HepG2 (cell line): ENCODE results near the gene CA12. TPM values are rescaled to one million over a fixed set of nuclear protein-coding genes. Genes with fewer than 3 reads are reported as not detected.
A peak's percentile ranks its signal among the peaks of the same experiment; 100 is the strongest.

Experiments
- ATAC-seq: fragments of 200-7000 bp; cut with Tn5 transposase; 3 replicates; pipeline ENCODE4 v1.9.1; 2020; ENCODE audit warnings: mild to moderate bottlenecking, moderate library complexity
- BruUV-seq: library from RNA; stranded (reverse); fragments of 400-500 nt; replicated peaks from 2 replicates; lab custom pipeline; 2021; lab: Mats Ljungman, UMichigan
- CTCF ChIA-PET: fragments of 300-600 bp; formaldehyde crosslinking; extraction: SDS; loops from one replicate; lab custom pipeline; 2021; ENCODE audit warnings: low total read pairs, inconsistent platforms, low intra/inter-chr PET ratio; lab: Yijun Ruan, JAX
- POLR2A ChIA-PET: fragments of 350-600 bp; sonication (Branson Sonifier 250); formaldehyde crosslinking; loops from one replicate; lab custom pipeline; 2020; ENCODE audit warnings: antibody characterized with exemption, inconsistent platforms; lab: Yijun Ruan, JAX
- DNase-seq: peaks from one replicate; pipeline ENCODE4 v3.0.0-alpha.2; 2015; ENCODE audit warnings: low spot score
- FAIRE-seq: peaks from 3 replicates; lab custom pipeline; 2011; peaks lifted over from hg19 to GRCh38; lab: Jason Lieb, UNC
- H2AFZ ChIP-seq: one replicate; pipeline ENCODE4 v1.6.1; 2011; ENCODE audit warnings: low read length, inconsistent platforms
- H3K27ac ChIP-seq: fragments of 300-600 bp; 3 replicates; pipeline ENCODE4 v1.8.0; 2011; ENCODE audit warnings: mixed run types, mild to moderate bottlenecking, mixed read lengths, low read length, inconsistent platforms; ENCODE audit not compliant: insufficient read depth; ENCODE audit errors: extremely low read length
- H3K27me3 ChIP-seq, 2 experiments: fragments of 200-600 bp in 1 of 2; 2 replicates in 1 of 2; 3 replicates in 1 of 2; pipeline versions ENCODE4 v1.6.0 to v1.8.0; 2011; ENCODE audit warnings: low read length in 2 of 2, mild to moderate bottlenecking in 2 of 2, moderate library complexity in 2 of 2, inconsistent platforms in 1 of 2; ENCODE audit not compliant: insufficient read depth in 2 of 2, control insufficient read depth in 1 of 2
- H3K36me3 ChIP-seq, 2 experiments: fragments of 200-600 bp in 1 of 2; replicated peaks in 1 of 2; 2 replicates in 1 of 2; 3 replicates in 1 of 2; pipeline versions ENCODE4 v1.5.1 to v1.8.0; 2011; ENCODE audit warnings: low read length in 2 of 2, inconsistent platforms in 1 of 2; ENCODE audit not compliant: insufficient read depth in 2 of 2, control insufficient read depth in 1 of 2
- H3K4me1 ChIP-seq: 2 replicates; pipeline ENCODE4 v1.5.1; 2012; ENCODE audit warnings: low read length, inconsistent platforms; ENCODE audit not compliant: insufficient read depth
- H3K4me2 ChIP-seq: 2 replicates; pipeline ENCODE4 v1.6.0; 2011; ENCODE audit warnings: low read depth, low read length, inconsistent platforms
- H3K4me3 ChIP-seq, 3 experiments: fragments of 200-600 bp in 1 of 3; sonication (generic), shearing (Covaris generic) in 1 of 3; replicated peaks in 1 of 3; 2 replicates each; pipeline ENCODE4 v1.5.1; 2011 to 2016; ENCODE audit warnings: low read length in 3 of 3, inconsistent platforms in 2 of 3, low read depth in 2 of 3, mild to moderate bottlenecking in 2 of 3, control low read depth in 1 of 3, mixed read lengths in 1 of 3; ENCODE audit not compliant: insufficient read depth in 1 of 3
- H3K79me2 ChIP-seq: one replicate; pipeline ENCODE4 v1.6.1; 2011; ENCODE audit warnings: low read length, inconsistent platforms; ENCODE audit not compliant: insufficient read depth
- H3K9ac ChIP-seq: 2 replicates; pipeline ENCODE4 v1.6.0; 2011; ENCODE audit warnings: mild to moderate bottlenecking, low read depth, low read length, inconsistent platforms; ENCODE audit not compliant: insufficient read depth
- H3K9me3 ChIP-seq: 2 replicates; pipeline ENCODE4 v1.5.1; 2012; ENCODE audit warnings: mild to moderate bottlenecking, low read length
- H4K20me1 ChIP-seq: 2 replicates; pipeline ENCODE4 v1.6.0; 2011; ENCODE audit warnings: inconsistent platforms, mild to moderate bottlenecking, low read length, moderate library complexity; ENCODE audit not compliant: insufficient read depth
- ATF7-NPFF ChIP-seq: sonication (generic); formaldehyde crosslinking; IDR thresholded peaks from 2 replicates; pipeline ENCODE4 v1.8.1; 2023; ENCODE audit warnings: mild to moderate bottlenecking, low read depth, missing genetic modification reagents, moderate library complexity
- CBX2 ChIP-seq, 2 experiments: fragments of 200-600 bp in 1 of 2; sonication (generic); formaldehyde crosslinking in 1 of 2; IDR thresholded peaks; 2 replicates each; pipeline versions ENCODE4 v1.7.0 to v1.8.1; 2018 to 2022; ENCODE audit warnings: low read depth in 2 of 2, low read length in 1 of 2, mild to moderate bottlenecking in 1 of 2, missing genetic modification reagents in 1 of 2
- GATAD2A ChIP-seq: IDR thresholded peaks from 2 replicates; pipeline ENCODE4 v1.6.1; 2016
- JDP2 ChIP-seq: sonication (generic); formaldehyde crosslinking; IDR thresholded peaks from 2 replicates; pipeline ENCODE4 v1.8.1; 2022; ENCODE audit warnings: missing genetic modification reagents, borderline replicate concordance
- MATR3 ChIP-seq: sonication (generic); formaldehyde crosslinking; IDR thresholded peaks from 2 replicates; pipeline ENCODE4 v1.4.0; 2020; ENCODE audit warnings: missing genetic modification reagents
- NFE2L1 ChIP-seq: sonication (generic); formaldehyde crosslinking; IDR thresholded peaks from 2 replicates; pipeline ENCODE4 v1.4.0; 2020; ENCODE audit warnings: missing genetic modification reagents, mild to moderate bottlenecking, borderline replicate concordance
- PPARG ChIP-seq: conservative IDR thresholded peaks from 2 replicates; pipeline ENCODE4 v1.6.1; 2016; ENCODE audit warnings: missing biosample characterization, missing genetic modification reagents
- REXO4 ChIP-seq: sonication (generic); formaldehyde crosslinking; IDR thresholded peaks from 2 replicates; pipeline ENCODE4 v1.8.0; 2022; ENCODE audit warnings: missing genetic modification reagents, mild to moderate bottlenecking, borderline replicate concordance
- SAP130 ChIP-seq: IDR thresholded peaks from 2 replicates; pipeline ENCODE4 v1.6.1; 2016; ENCODE audit warnings: low read depth
- SNAI1 ChIP-seq: sonication (generic); formaldehyde crosslinking; IDR thresholded peaks from 2 replicates; pipeline ENCODE4 v1.5.0; 2020; ENCODE audit warnings: mild to moderate bottlenecking, missing genetic modification reagents, borderline replicate concordance
- SOX5 ChIP-seq: IDR thresholded peaks from 2 replicates; pipeline ENCODE4 v1.6.1; 2016; ENCODE audit warnings: borderline replicate concordance
- SP140L ChIP-seq: sonication (generic); formaldehyde crosslinking; IDR thresholded peaks from 2 replicates; pipeline ENCODE4 v1.4.0; 2020; ENCODE audit warnings: missing genetic modification reagents, borderline replicate concordance
- ZKSCAN8 ChIP-seq: IDR thresholded peaks from 2 replicates; pipeline ENCODE4 v1.6.1; 2016; ENCODE audit warnings: borderline replicate concordance, missing genetic modification reagents, missing compliant biosample characterization
- ZNF24 ChIP-seq: fragments of 450-650 bp; IDR thresholded peaks from 2 replicates; pipeline ENCODE4 v1.6.1; 2017; ENCODE audit warnings: antibody characterized with exemption, mild to moderate bottlenecking
- ZNF513 ChIP-seq: sonication (generic); formaldehyde crosslinking; conservative IDR thresholded peaks from 2 replicates; pipeline ENCODE4 v1.5.0; 2020; ENCODE audit warnings: missing genetic modification reagents
- WGBS: methylation state at CpG from one replicate; pipeline ENCODE4 v1.1.6; 2017; ENCODE audit warnings: low lambda C conversion rate; 5-methylcytosine and 5-hydroxymethylcytosine counted together
- in situ Hi-C: cut with HindIII; loops from 2 replicates; pipeline ENCODE4 v1.10.0; 2017; ENCODE audit warnings: low pct_unique_long_range_greater_than_20kb; ENCODE audit not compliant: extremely low pct_ligation_motif_present
- intact Hi-C: fragments of 100-400 bp; cut with micrococcal nuclease; formaldehyde crosslinking; loops from one replicate; pipeline ENCODE4 v1.10.0; 2022; ENCODE audit not compliant: unreplicated experiment
- polyA plus RNA-seq, 8 experiments: library from polyadenylated mRNA; depleted of rRNA in 3 of 8; stranded (reverse) in 7 of 8; unstranded in 1 of 8; fragments of >200 nt; fragmentation: Illumina TruSeq in 4 of 8; extraction: Trizol in 4 of 8; gene quantifications; 2 replicates each; pipeline versions ENCODE4 v1.2.1 to v1.2.3, GENCODE V29; 2011 to 2016; ENCODE audit warnings: low read depth in 4 of 8, missing spikeins in 1 of 8, mixed read lengths in 1 of 8; ENCODE audit not compliant: insufficient read depth in 1 of 8
- total RNA-seq, 5 experiments: library from RNA; depleted of rRNA; stranded (reverse); fragments of >200 nt; fragmentation: Illumina TruSeq; extraction: Trizol; gene quantifications; 2 replicates each; pipeline ENCODE4 v1.2.3, GENCODE V29; 2016; ENCODE audit warnings: low read depth in 1 of 5
- TF ChIP-seq, protein P1 (sequence below): fragments of 450-650 bp; IDR thresholded peaks from 2 replicates; pipeline ENCODE4 v1.6.1; 2017
- TF ChIP-seq, protein P2 (sequence below): IDR thresholded peaks from 2 replicates; pipeline ENCODE4 v1.4.0; 2020; ENCODE audit warnings: mild to moderate bottlenecking, missing genetic modification reagents

CA12 gene
- total and polyA plus RNA-seq, 2 of the 13 experiments (the other 11 are each of a cell fraction or from before 2014, with no cell fraction given) = 0.07 to 0.20 TPM

DNA sequence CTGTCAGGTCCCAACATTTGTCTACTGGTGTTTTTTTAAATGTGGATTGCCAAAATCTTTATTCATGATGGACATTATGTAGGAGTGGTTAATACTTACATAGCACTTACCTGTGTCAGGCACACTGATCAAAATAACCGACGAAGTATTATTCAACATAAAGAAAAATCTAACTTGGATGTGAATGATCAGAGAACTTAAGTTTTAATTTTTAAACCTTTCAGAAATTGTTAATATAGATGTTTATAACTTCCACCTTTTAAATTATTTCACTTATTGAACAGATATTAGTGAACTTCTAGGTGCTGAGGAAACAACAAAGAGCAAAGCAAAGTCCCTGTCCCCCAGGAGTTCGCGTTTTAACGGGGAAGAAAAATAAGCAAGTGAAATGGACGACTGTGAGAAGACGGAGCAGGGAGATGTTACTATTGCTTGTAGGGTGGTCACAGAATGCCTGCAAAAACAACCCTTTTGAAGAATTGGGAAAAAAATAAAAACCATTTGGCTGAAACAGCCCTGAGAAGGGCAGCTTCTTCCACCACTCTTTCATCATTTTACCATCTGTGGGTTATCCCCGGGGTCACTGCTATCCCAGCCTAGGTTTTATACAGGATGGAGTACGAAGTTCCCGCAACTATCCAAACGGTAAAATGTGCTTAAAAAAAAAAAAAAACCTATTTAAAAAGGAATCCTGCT lies 105.2 kb downstream of the CA12 start:
- Histone ChIP-seq H4K20me1 (no peaks in the 10 kb centered on the region), H2AFZ (peak overlapping the region; percentile 80), H3K4me1 (peaks cover 17% of the 10 kb centered on the region), H3K4me2 (peak overlapping the region; percentile 90), H3K79me2 (no peaks in the 10 kb centered on the region), H3K9me3 (no peaks in the 10 kb centered on the region), H3K9ac (peak overlapping the region; percentile 69), H3K27ac (no peak overlapping the region), H3K36me3 (no peaks in the 10 kb centered on the region), H3K27me3 (no peaks in the 10 kb centered on the region; a peak in 1 of 5 replicates), H3K4me3 (peak overlapping the region; percentile 50 to 69 (median 60))
- in situ Hi-C loops = loop anchor here (25.0 kb wide), 1 partner anchor 286 kb away; no protein-coding TSS in a partner anchor
- CTCF ChIA-PET = no interaction called here
- FAIRE-seq (no peak), DNase-seq (no peak), ATAC-seq (peak; percentile 18; the same call in 2 of the 3 replicates)
- BruUV-seq = TSS peak; percentile 83
- POLR2A ChIA-PET = interaction anchor here (0.6 to 2.0 kb wide), 5 partner anchors 42 to 140 kb away, joined by 3 to 7 read pairs (median 4); partner anchors contain the start of gene RPS27L
- intact Hi-C loops = loop anchor here (5.0 kb wide), 2 partner anchors 89 to 119 kb away; partner anchors contain the start of genes RAB8B and RPS27L
- TF ChIP-seq REXO4 (CRISPR knock-in tag) = no peak
- 0 out of 2 replicates have a peak, but pooled peaks have one; percentile 40 for TF ChIP-seq SNAI1
- no peak for TF ChIP-seq ZNF24
- TF ChIP-seq CBX2 (IDR thresholded peaks at IDR 0.05; ENCODE audit: low read depth, low read length) = peak; percentile 82; the same call in 1 of the 2 replicates
- no peak for TF ChIP-seq CBX2 (CRISPR knock-in tag; IDR thresholded peaks at IDR 0.05; ENCODE audit: low read depth)
- TF ChIP-seq, protein P1, sequence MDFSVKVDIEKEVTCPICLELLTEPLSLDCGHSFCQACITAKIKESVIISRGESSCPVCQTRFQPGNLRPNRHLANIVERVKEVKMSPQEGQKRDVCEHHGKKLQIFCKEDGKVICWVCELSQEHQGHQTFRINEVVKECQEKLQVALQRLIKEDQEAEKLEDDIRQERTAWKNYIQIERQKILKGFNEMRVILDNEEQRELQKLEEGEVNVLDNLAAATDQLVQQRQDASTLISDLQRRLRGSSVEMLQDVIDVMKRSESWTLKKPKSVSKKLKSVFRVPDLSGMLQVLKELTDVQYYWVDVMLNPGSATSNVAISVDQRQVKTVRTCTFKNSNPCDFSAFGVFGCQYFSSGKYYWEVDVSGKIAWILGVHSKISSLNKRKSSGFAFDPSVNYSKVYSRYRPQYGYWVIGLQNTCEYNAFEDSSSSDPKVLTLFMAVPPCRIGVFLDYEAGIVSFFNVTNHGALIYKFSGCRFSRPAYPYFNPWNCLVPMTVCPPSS = no peak
- 0 out of 2 replicates have a peak, but pooled peaks have one; percentile 9 for TF ChIP-seq SAP130 (CRISPR knock-in tag)
- no peak for TF ChIP-seq JDP2 (CRISPR knock-in tag)
- 0 out of 2 replicates have a peak, but pooled peaks have one; percentile 34 for TF ChIP-seq GATAD2A (CRISPR knock-in tag)
- no peak for TF ChIP-seq ZNF513
- TF ChIP-seq, protein P2, sequence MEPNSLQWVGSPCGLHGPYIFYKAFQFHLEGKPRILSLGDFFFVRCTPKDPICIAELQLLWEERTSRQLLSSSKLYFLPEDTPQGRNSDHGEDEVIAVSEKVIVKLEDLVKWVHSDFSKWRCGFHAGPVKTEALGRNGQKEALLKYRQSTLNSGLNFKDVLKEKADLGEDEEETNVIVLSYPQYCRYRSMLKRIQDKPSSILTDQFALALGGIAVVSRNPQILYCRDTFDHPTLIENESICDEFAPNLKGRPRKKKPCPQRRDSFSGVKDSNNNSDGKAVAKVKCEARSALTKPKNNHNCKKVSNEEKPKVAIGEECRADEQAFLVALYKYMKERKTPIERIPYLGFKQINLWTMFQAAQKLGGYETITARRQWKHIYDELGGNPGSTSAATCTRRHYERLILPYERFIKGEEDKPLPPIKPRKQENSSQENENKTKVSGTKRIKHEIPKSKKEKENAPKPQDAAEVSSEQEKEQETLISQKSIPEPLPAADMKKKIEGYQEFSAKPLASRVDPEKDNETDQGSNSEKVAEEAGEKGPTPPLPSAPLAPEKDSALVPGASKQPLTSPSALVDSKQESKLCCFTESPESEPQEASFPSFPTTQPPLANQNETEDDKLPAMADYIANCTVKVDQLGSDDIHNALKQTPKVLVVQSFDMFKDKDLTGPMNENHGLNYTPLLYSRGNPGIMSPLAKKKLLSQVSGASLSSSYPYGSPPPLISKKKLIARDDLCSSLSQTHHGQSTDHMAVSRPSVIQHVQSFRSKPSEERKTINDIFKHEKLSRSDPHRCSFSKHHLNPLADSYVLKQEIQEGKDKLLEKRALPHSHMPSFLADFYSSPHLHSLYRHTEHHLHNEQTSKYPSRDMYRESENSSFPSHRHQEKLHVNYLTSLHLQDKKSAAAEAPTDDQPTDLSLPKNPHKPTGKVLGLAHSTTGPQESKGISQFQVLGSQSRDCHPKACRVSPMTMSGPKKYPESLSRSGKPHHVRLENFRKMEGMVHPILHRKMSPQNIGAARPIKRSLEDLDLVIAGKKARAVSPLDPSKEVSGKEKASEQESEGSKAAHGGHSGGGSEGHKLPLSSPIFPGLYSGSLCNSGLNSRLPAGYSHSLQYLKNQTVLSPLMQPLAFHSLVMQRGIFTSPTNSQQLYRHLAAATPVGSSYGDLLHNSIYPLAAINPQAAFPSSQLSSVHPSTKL (CRISPR knock-in tag) = no peak
- no peak for TF ChIP-seq MATR3
- TF ChIP-seq SP140L (CRISPR knock-in tag) = no peak
- TF ChIP-seq SOX5 (CRISPR knock-in tag) = no peak
- no peak for TF ChIP-seq ATF7-NPFF (CRISPR knock-in tag)
- no peak for TF ChIP-seq PPARG (CRISPR knock-in tag)
- TF ChIP-seq NFE2L1 (CRISPR knock-in tag) = no peak
- no peak for TF ChIP-seq ZKSCAN8
- WGBS = 8% methylated on average over 11 of the region's 11 CpGs
